Immature natural killer cell (primary cell): Measurements from ENCODE around the gene SIX5. TPM values are rescaled to one million over a fixed set of nuclear protein-coding genes. Genes with fewer than 3 reads are reported as not detected.
"Not testable (repeated sequence)": the region's sequence is repeated elsewhere in the genome, so short reads cannot be mapped to it uniquely, and the experiment has no call there.

ENCODE experiments used
- DNase-seq, 3 donors: peaks; one replicate each; pipeline ENCODE4 v3.0.0; 2022; ENCODE audit warnings: mixed read lengths in 1 of 3
- H3K27ac Mint-ChIP-seq, 6 donors: one replicate each; pipeline ENCODE4 v1.8.0; 2020; ENCODE audit warnings: mixed read lengths in 6 of 6, mild to moderate bottlenecking in 5 of 6, inconsistent platforms in 4 of 6, moderate library complexity in 3 of 6
- H3K27me3 Mint-ChIP-seq, 3 donors: one replicate each; pipeline ENCODE4 v1.8.0; 2020 to 2021; ENCODE audit warnings: low read depth in 3 of 3, mild to moderate bottlenecking in 3 of 3, mixed read lengths in 3 of 3, moderate library complexity in 3 of 3, inconsistent platforms in 1 of 3
- H3K36me3 Mint-ChIP-seq, 3 donors: one replicate each; pipeline ENCODE4 v1.8.0; 2020; ENCODE audit warnings: mixed read lengths in 3 of 3, inconsistent platforms in 2 of 3, mild to moderate bottlenecking in 2 of 3
- H3K4me1 Mint-ChIP-seq, 2 donors: one replicate each; pipeline ENCODE4 v1.8.0; 2020; ENCODE audit warnings: inconsistent platforms in 2 of 2, mild to moderate bottlenecking in 2 of 2, mixed read lengths in 2 of 2, moderate library complexity in 1 of 2
- H3K4me3 Mint-ChIP-seq, 5 donors: one replicate each; pipeline ENCODE4 v1.8.0; 2020; ENCODE audit warnings: mild to moderate bottlenecking in 5 of 5, mixed read lengths in 5 of 5, inconsistent platforms in 3 of 5, moderate library complexity in 3 of 5
- H3K9me3 Mint-ChIP-seq, 6 donors: one replicate each; pipeline ENCODE4 v1.8.0; 2020; ENCODE audit warnings: mild to moderate bottlenecking in 6 of 6, mixed read lengths in 6 of 6, inconsistent platforms in 4 of 6, moderate library complexity in 3 of 6
- polyA plus RNA-seq, 3 donors: library from polyadenylated mRNA; unstranded; fragments of 300-500 nt; fragmentation: Illumina TruSeq; gene quantifications; one replicate each; pipeline ENCODE4 v1.2.3, GENCODE V29; 2021

The SIX5 gene
- polyA plus RNA-seq, 3 donors from 2014 or later, result 0.10 to 0.35 TPM; not detected in 1

DNA sequence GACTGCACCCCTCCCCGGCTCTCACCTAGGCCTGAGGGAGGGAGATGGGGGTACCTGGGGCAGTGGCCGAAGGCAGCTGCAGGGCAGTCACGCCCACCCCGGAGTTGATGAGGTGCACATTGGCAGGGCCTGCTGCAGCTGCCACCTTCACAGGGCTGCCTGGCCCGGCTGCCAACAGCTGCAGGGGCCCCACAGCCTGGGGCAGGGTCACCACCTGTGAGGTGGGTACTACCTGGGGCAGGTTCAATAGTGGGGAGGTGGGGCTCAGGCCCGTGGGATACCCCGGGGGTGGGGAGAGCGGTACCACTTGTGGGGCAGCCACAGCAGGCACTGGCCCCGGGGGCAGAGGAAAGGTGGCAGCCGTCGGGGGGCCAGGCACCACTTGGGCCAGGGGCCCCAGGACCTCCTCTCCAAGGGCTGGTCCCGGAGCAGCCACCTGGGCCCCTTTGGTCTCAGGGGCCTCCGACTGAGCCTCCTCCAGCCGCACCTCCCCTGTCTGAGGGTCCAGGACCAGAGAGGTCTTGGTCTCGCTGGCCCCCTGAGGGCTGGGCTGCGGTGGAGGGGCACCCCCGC lies 2.7 kb downstream of the SIX5 start:
- no peak for DNase-seq
- Mint-ChIP-seq H3K36me3 (no peaks in the 10 kb centered on the region), H3K27me3 (peaks cover 4 to 15% (median 10%) of the 10 kb centered on the region in 3 donors), H3K9me3 (no peaks in the 10 kb centered on the region), H3K27ac (no peak overlapping the region), H3K4me3 (no peak overlapping the region), H3K4me1 (peaks cover 5 to 14% of the 10 kb centered on the region in 2 donors)

DNA sequence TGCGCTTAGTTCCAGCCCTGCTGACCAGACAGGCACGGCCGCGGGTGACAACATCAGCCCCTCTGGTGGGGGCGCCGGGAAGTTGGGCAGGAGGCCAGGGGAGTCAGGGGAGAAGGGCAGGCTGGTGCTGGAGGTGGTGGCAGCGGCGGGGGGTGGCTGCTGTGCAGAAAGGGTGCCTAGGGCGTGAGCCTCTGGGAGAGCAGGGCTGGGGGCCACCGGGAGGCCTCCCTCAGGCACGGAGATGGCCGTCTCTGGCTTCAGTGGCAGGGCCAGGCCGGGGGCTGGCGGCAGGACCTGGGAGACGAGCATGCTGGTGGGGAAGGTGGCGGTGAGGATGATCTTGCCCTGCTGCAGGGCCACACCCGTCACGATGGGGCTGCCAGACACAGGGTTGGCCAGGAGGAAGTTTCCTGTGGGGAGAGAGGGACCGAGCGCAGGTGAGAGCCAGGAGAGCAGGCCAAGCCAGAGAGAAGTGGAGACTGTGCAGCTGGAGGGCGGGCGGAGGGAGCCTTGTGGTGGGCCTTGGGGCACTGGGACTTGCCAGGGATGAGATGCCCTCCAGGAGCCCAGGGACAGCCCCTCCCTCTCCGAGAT lies 3.3 kb downstream of the SIX5 start:
- H3K36me3 Mint-ChIP-seq, result no peaks in the 10 kb centered on the region
- H3K9me3 Mint-ChIP-seq, result no peaks in the 10 kb centered on the region
- H3K27me3 Mint-ChIP-seq, result peaks cover 4 to 15% (median 10%) of the 10 kb centered on the region in 3 donors
- no peak for DNase-seq
- peak overlapping the region in 1 of 6 donors; percentile 58 for H3K27ac Mint-ChIP-seq
- peaks cover 5 to 10% of the 10 kb centered on the region in 2 donors for H3K4me1 Mint-ChIP-seq
- H3K4me3 Mint-ChIP-seq, result no peak overlapping the region

DNA sequence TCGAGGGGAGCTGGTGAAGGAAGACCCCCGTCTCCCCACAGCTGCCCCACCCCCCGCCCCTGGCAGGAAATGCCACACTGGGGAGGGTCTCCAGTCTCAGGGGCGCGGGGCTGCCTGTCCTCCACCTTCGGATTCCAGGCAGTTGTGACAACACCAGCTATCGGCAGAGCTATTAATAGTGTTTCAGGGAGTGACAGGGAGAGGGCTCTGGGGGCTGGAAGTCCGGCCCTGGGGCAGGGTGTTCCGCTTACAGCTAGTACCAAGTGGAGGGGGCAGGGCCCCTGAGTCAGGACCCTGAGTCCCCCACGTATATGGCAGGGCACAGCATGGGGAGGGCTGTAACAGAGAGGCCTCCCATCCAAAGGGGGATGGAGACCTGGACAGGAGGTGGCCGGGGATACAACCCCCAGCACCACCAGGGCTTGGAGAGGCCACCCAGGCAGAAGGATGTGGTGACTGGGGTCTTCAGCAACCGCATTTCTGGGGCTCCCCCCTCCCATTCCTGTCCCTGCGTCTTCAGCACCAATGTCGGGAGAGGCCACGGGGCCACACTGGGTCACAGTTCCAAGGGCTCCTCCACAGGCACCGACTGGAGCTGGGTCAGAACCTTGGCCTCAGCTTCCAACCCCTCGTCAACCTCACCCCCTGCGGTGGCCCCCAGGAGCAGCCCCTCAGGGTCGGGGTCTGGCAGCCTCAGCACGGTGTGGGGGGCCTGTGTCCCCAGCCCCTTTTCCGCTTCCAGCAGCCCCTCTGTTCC lies 3.9 kb downstream of the SIX5 start:
- no peaks in the 10 kb centered on the region for H3K9me3 Mint-ChIP-seq
- no peak overlapping the region for H3K27ac Mint-ChIP-seq
- DNase-seq, result no peak
- H3K27me3 Mint-ChIP-seq, result peaks cover 3 to 11% (median 10%) of the 10 kb centered on the region in 3 donors
- peak overlapping the region in 1 of 5 donors; percentile 15 for H3K4me3 Mint-ChIP-seq
- H3K4me1 Mint-ChIP-seq, result peaks cover 5 to 6% of the 10 kb centered on the region in 2 donors
- no peaks in the 10 kb centered on the region for H3K36me3 Mint-ChIP-seq

DNA sequence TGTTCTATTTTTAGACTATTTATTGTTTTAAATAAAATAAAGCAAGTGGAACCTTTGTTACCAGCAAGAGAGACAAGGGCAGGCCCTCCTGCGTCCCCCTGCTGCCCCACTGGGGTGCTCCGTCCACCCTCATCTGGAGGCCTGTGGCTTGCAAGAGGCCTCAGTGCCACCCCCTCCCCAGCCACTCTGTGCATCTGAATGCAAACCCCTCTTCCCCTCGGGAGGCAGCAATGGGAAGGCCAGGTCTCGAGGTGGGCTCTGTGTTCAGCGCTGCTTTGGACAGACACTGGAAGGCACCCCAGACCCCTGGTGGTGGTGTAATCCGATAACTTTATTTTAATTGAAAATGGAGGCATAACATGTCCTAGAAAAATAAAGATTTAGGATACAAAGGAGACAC lies 4.6 kb downstream of the SIX5 start:
- H3K27me3 Mint-ChIP-seq, result peaks cover 3 to 6% (median 3%) of the 10 kb centered on the region in 3 donors
- no peak overlapping the region for H3K4me3 Mint-ChIP-seq
- no peaks in the 10 kb centered on the region for H3K9me3 Mint-ChIP-seq
- no peak for DNase-seq
- H3K36me3 Mint-ChIP-seq, result no peaks in the 10 kb centered on the region
- H3K27ac Mint-ChIP-seq, result no peak overlapping the region
- peaks cover under 1 to 1% of the 10 kb centered on the region in 2 donors for H3K4me1 Mint-ChIP-seq

DNA sequence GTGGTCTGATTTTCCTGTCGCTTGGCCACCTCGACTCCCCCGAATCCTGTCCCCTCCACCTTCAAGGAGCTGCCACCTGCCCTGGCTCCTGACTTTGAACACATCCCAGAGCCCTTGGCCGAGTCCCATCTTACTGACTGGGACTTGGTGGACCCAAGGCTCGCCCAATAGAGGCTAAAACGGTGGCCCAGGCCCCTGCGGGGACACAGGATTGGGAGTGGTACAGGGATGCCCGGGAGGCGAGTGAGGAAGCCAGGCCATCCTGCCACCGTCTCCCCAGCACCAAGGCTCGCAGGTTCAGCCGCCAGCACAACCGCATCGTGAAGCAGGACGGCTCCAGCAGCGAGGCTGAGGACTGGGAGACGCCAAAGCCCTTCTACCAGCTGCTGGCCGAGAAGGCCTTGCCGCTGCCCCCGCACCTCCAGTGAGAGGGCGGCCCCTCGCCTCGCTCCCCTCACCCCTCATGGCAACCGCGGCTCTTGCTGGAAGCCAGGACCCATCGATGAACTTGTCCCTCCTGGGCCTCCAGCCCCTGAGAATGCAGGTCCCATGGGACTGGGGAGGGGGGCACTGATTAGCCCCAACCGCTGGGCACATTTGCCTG lies 5.3 kb downstream of the SIX5 start:
- Mint-ChIP-seq H3K36me3 (no peaks in the 10 kb centered on the region), H3K4me1 (no peaks in the 10 kb centered on the region), H3K27me3 (peaks cover 2 to 3% (median 2%) of the 10 kb centered on the region in 3 donors), H3K27ac (no peak overlapping the region), H3K4me3 (no peak overlapping the region), H3K9me3 (no peaks in the 10 kb centered on the region)
- no peak for DNase-seq

DNA sequence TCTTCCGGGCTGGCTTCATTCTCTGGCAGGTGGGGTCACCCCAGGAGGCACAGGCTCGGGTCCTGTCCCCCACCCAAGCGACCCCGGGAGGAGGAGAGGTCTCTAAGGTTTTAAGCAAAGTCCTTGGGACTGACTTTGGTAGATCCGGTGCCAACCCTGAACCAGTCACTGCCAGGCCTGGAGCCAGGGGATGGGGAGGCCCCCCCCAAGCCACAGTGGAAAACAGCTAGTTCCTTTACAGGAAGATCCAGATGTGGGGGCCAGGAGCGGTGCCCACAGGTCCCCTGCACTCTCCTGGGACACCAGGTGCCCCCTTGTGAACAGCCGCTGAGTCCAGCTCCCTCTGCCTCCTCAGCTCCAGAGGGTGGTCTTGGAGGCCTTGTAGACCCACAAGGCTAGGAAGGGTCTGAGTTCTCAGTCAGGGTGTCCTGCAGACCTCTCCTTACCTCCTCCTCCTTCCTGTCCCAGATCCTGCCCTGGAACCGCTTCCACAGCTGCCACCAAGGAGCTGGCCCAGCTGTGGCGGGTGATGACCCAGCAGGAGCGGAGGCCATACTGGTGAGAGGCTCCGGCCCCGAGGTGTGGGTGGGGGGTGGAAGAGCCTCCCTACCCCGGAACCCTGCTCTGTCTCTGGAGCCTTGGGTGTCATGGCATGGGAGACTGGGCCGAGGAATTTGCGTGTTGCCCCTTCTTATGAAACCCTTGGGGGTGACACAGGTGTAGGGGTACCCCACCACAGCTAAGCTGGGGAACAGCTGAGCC lies 6.0 kb downstream of the SIX5 start:
- Mint-ChIP-seq H3K27ac (no peak overlapping the region), H3K27me3 (peaks cover 2 to 3% (median 2%) of the 10 kb centered on the region in 3 donors), H3K36me3 (no peaks in the 10 kb centered on the region), H3K9me3 (no peaks in the 10 kb centered on the region), H3K4me1 (no peaks in the 10 kb centered on the region), H3K4me3 (no peak overlapping the region)
- DNase-seq, result no peak

DNA sequence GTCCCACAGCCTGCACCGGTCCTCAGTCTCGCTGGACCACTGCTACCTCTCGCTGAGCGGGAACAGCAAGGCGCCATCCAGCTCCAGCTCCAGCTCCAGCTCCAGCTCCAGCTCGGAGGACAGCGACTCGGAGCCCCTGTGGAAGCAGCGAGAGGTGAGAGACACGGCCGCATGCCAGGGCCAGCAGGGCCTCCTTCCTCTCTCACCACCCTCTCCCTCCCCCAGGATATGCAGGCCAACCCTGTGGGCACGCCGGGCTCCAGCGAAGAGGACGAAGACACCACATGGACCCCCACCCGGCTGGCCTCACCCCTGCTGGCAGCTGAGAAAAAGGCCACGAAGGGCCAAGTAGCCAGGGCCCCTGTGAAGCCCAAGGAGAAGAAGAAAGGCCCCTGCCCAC lies 7.3 kb downstream of the SIX5 start:
- no peaks in the 10 kb centered on the region for H3K36me3 Mint-ChIP-seq
- no peak for DNase-seq
- H3K27ac Mint-ChIP-seq, result no peak overlapping the region
- no peaks in the 10 kb centered on the region for H3K9me3 Mint-ChIP-seq
- H3K4me1 Mint-ChIP-seq, result no peaks in the 10 kb centered on the region
- H3K27me3 Mint-ChIP-seq, result peaks cover 0 to 3% (median 3%) of the 10 kb centered on the region in 3 donors
- no peak overlapping the region for H3K4me3 Mint-ChIP-seq

DNA sequence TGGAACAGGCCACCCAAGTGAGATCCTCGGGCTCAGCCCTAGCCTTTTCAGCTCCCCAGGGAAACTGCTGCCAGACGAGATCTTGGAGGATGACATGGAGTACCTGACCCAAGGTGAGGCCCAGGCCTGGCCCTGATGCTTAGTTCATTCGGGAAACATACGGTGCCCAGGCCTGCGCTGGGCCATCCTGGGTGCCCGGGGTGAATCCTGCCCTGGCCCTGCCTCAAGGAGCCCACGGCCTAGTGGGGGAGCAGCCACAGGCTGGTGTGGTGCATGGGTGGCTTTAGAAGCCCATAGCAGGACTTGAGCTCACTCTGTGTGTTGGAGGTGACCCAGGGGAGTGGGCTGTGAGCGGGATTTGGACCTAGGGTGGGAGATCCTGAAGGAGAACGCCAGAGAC lies 10.1 kb downstream of the SIX5 start:
- Mint-ChIP-seq H3K27ac (no peak overlapping the region), H3K36me3 (no peaks in the 10 kb centered on the region), H3K4me1 (no peaks in the 10 kb centered on the region), H3K4me3 (no peak overlapping the region), H3K9me3 (no peaks in the 10 kb centered on the region), H3K27me3 (peaks cover 1 to 7% (median 3%) of the 10 kb centered on the region in 3 donors)
- DNase-seq, result no peak

DNA sequence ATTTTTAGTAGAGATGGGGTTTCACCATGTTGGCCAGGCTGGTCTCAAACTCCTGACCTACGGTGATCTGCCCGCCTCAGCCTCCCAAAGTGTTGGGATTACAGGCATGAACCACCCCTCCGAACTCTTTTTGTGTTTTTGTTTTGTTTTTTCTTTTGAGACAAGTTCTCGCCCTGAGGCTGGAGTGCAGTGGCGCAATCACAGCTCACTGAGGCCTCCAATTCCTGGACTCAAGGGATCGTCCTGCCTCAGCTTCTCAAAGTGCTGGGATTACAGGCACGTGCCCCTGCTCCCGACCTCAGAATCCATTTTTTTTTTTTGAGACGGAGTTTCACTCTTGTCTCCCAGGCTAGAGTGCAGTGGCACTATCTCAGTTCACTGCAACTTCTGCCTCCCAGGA lies 11.4 kb downstream of the SIX5 start:
- H3K27me3 Mint-ChIP-seq, result peaks cover 0 to 11% (median 1%) of the 10 kb centered on the region in 3 donors
- H3K9me3 Mint-ChIP-seq, result no peaks in the 10 kb centered on the region
- H3K4me1 Mint-ChIP-seq, result no peaks in the 10 kb centered on the region
- DNase-seq, result no peak
- H3K27ac Mint-ChIP-seq, result no peak overlapping the region
- no peaks in the 10 kb centered on the region for H3K36me3 Mint-ChIP-seq
- H3K4me3 Mint-ChIP-seq, result no peak overlapping the region

DNA sequence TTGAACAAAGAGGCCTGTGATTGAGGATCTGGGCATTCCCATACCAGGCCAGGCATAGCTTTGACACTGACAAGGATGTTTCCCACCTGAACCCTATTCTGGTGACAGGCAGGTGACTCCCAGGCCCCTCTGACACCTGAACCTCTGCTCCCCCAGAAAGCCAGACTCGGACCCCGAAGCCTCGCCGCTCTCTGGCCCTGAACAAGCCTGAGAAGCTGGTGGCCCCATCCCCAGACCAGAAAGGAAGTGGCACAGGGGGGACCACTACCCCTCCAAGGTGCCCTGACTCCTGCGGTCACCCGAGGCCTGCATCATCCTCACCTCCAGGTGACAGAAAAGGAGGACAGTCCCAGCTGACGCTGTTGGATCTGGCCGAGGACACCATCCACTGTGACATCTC lies 14.7 kb downstream of the SIX5 start:
- no peak overlapping the region for H3K27ac Mint-ChIP-seq
- H3K9me3 Mint-ChIP-seq, result no peaks in the 10 kb centered on the region
- no peak for DNase-seq
- H3K4me3 Mint-ChIP-seq, result no peak overlapping the region
- H3K27me3 Mint-ChIP-seq, result peaks cover 0 to 10% (median 3%) of the 10 kb centered on the region in 3 donors
- H3K4me1 Mint-ChIP-seq, result no peaks in the 10 kb centered on the region
- no peaks in the 10 kb centered on the region for H3K36me3 Mint-ChIP-seq

DNA sequence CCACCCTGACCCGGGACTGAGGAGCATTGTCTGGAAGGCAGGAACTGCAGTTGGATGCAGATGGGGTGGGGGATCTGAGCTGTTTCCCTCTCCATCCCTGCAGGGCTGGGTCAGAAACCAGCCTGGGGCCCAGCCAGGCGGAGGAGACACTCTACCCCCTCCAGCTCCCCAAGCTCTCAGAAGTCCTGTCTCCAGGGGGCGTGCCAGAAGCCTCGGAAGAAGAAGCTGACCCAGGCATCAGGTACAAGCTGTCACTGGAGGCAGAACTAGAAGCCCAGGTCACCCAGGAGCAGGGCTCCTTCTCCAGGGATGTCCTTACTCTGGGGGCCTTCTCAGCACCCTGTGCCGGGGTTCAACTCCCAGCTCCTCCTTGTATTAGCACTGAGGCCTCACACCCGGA lies 15.5 kb downstream of the SIX5 start:
- DNase-seq, result no peak
- Mint-ChIP-seq H3K4me3 (no peak overlapping the region), H3K27ac (no peak overlapping the region)

DNA sequence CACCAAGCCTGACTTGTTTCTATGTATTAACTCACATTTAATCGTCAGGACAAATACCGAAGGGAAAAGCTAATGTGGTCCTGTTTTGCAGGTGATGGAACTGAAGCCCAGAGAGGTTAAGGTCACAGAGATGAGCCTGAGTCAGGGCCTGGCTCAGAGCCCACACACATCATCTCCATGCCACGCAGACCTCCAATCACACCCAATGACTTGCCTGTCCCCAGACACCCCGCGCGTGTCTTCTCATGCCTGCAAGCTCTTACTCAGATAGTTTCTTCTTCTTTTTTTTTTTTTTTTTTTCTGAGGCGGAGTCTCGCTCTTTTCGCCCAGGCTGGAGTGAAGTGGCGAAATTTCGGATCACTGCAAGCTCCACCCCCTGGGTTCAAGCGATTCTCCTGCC lies 16.4 kb downstream of the SIX5 start:
- H3K27ac Mint-ChIP-seq, result peak overlapping the region in 1 of 6 donors; percentile 11
- no peaks in the 10 kb centered on the region for H3K36me3 Mint-ChIP-seq

More for the DNA sequence above, 15.5 kb downstream of the SIX5 start:
- Mint-ChIP-seq H3K36me3 (no peaks in the 10 kb centered on the region), H3K27me3 (peaks cover 0 to 9% (median 3%) of the 10 kb centered on the region in 3 donors), H3K9me3 (no peaks in the 10 kb centered on the region), H3K4me1 (no peaks in the 10 kb centered on the region)

DNA sequence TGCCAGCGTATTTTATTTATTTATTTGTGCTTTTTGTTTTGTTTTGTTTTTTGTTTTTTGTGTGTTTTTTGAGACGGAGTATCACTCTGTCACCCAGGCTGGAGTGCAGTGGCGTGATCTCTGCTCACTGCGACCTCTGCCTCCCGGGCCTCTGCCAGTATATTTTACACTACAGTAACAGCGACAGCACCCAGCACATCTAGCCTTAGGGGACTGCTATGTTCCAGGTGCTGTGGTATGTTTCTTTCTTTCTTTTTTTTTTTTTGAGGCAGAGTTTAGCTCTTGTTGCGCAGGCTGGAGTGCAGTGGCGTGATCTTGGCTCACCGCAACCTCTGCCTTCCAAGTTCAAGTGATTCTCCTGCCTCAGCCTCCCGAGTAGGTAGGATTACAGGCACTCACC lies 17.6 kb downstream of the SIX5 start:
- not testable (repeated sequence) for H3K27ac Mint-ChIP-seq, H3K4me3 Mint-ChIP-seq, H3K36me3 Mint-ChIP-seq, DNase-seq, H3K4me1 Mint-ChIP-seq, H3K9me3 Mint-ChIP-seq
- H3K27me3 Mint-ChIP-seq, result peaks cover 0 to 11% (median 3%) of the 10 kb centered on the region in 3 donors

More for the DNA sequence above, 16.4 kb downstream of the SIX5 start:
- H3K9me3 Mint-ChIP-seq, result no peaks in the 10 kb centered on the region
- DNase-seq, result no peak
- H3K4me3 Mint-ChIP-seq, result no peak overlapping the region
- H3K27me3 Mint-ChIP-seq, result peaks cover 0 to 11% (median 3%) of the 10 kb centered on the region in 3 donors
- no peaks in the 10 kb centered on the region for H3K4me1 Mint-ChIP-seq
